Stromal cell of bone marrow (primary cell): Measurements from ENCODE around the gene SLC52A1.
"Not testable (repeated sequence)": the region's sequence is repeated elsewhere in the genome, so short reads cannot be mapped to it uniquely, and the experiment has no call there.

ENCODE experiments used
- DNase-seq: peaks from one replicate; pipeline ENCODE4 v3.0.0-alpha.2; 2012; ENCODE audit warnings: low read depth

The SLC52A1 gene

DNA sequence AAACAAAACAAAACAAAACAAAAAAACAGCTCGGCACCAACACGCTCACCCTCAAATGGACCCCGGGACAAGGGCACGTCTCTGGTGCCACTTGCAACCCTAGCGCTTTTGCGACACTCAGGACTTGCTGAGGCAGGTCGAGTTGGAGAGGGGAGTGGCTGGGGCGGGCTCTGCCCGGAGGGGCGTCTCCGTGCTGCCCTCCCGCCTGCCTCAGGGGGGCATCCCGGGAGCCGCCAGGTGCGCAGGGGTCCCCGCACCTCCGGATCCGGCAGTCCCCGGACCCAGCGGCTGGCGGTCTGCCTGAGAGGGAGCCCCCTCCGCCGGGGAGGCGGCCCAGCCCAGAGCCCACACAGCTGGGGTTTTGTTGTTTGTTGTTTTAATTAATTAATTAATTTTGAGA, at the start of gene SLC52A1:
Gene SLC52A1 (minus strand): TSS at position 112 of the 400 bp plus-strand sequence. CDS start 820 bp downstream, outside the sequence.
- no peak for DNase-seq

GRCh38 chr17:5080591-5080990, 45.4 kb upstream of the SLC52A1 start:
- DNase-seq, result no peak

- DNase-seq, result peak; percentile 63
Measured at GRCh38 chr17:5078106-5079028, 43.1 kb upstream of the SLC52A1 start, which contains the start of gene ZFP3. ZFP3 (plus strand) TSS chr17:5078467; CDS start chr17:5091505, 13,038 bp downstream.

GRCh38 chr17:5077781-5078105, 42.5 kb upstream of the SLC52A1 start:
- DNase-seq, result no peak

GRCh38 chr17:5077275-5077674, 42.0 kb upstream of the SLC52A1 start:
- not testable (repeated sequence) for DNase-seq

GRCh38 chr17:5075472-5075871, 40.2 kb upstream of the SLC52A1 start:
- not testable (repeated sequence) for DNase-seq

DNA sequence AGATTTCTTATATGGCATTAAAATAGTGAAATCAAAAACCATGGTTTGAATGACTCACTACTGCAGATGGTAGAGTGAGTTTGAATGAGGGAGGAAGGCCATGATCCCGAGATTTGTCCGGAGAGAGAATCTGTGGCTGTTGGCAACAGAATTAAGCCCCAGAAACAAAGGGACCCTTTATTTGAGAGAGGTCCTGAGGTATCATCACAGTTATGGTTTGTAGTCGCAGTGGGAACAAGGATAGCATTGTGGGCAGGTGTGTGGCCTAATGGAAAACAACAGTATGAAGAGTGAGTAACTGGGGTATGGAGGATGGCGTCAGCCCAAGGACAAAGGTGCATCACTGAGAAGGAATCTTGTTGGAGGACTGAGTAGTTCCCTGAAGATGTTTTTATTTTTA, 34.5 kb upstream of the SLC52A1 start:
- DNase-seq, result no peak

GRCh38 chr17:5068236-5068635, 33.0 kb upstream of the SLC52A1 start:
- no peak for DNase-seq

DNA sequence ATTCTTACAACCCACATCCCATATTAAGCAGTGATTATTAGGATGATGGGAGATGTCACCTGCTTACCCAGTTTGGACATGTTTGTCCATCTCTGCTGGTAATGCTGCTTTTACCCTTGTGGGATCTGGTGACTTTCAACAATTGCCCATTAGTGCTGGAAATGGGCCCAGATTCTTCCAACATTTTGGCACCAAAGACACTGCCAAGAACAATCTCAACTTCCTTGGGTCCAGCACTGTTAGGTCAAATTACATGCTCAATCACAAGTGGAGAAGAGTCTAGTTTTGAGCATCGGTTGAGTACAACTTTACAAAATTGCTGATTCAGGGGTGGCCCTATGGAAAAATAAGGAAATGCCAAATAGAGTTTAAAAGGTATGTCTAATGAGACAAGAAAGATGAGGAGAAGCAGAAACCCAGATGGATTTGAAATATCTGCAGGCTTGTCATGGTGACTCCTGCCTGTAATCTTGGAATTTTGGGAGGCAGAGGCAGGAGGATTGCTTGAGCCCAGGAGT, 30.1 kb upstream of the SLC52A1 start:
- DNase-seq, result no peak

DNA sequence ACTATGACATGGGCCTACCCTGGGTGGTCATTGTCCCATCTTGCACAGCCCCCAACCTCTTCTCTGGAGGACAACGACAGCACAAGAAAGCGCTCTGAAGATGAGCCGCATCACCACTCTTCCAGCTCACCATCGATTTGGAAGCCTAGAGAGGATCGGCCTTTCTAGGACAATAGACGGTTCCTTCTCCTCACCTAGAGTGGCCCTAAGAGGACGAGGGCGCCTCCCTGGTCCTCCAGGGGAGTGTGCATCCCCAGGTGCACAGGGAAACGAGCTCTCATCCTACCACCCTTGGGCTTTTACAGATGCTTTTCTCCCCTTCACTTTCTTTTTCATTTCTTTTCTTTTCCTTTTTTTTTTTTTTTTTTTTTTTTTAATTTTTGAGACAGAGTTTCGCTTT, 20.3 kb upstream of the SLC52A1 start:
- DNase-seq, result no peak

GRCh38 chr17:5050278-5050677, 15.1 kb upstream of the SLC52A1 start:
- no peak for DNase-seq

DNA sequence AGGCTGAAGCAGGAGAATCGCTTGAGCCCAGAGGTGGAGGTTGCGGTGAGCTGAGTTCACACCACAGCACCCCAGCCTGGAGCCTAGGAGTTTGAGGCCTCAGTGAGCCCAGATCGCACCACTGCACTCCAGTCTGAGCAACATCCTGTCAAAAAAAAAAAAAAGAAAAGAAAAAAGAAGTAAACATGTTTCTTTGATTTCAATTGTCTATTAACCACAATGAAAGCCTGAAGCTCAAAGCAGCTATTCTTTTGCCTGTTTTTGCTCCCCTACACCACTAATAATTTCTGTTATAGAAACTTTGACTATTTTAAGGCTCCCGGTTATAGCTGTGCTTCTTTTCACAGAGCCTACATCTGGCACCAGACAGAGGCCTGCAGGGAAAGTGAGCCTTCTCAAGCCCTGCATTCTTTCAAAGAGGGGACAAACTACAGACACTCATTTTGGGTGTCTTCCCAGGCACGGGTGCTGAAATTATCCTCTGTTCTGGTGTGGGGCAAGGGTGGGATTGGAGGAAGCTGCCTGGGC, 14.2 kb upstream of the SLC52A1 start:
- no peak for DNase-seq

DNA sequence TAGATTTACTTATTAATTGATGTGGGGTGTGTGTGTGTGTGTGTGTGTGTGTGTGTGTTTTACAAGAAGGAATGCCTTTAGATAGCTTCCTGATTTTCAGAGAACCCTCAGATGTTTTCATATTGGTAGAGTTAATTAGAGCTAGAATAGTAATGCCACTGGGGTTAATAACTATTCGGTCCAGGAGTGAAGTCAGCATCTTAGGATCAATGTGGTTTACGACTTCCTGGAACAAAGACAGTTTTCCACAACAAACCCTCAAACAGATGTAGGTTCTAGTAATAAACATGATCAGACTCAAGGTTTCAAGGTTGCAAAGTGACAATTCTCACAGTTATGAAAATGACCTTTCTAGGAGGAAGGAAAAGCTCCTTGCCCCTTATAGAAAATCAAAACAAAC, 12.2 kb upstream of the SLC52A1 start:
- no peak for DNase-seq

DNA sequence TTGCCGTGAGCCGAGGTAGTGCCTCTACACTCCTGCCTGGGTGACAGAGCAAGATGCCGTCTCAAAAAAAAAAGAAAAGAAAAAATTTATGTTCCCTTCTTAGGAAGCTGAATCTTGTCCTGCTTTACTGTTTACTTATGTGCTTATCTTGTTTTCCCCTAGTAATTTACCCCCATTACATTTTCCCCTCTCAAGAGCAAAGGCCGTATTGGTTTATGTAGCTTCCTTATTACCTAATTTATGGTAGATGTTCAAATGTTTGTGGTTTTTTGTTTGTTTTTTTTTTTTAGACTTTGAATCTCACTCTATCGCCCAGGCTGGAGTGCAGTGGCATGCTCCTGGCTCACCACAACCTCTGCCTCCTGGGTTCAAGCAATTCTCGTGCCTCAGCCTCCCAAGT, 10.3 kb upstream of the SLC52A1 start:
- DNase-seq, result no peak

- no peak for DNase-seq
Measured at GRCh38 chr17:5044630-5045029, 9.4 kb upstream of the SLC52A1 start.

DNA sequence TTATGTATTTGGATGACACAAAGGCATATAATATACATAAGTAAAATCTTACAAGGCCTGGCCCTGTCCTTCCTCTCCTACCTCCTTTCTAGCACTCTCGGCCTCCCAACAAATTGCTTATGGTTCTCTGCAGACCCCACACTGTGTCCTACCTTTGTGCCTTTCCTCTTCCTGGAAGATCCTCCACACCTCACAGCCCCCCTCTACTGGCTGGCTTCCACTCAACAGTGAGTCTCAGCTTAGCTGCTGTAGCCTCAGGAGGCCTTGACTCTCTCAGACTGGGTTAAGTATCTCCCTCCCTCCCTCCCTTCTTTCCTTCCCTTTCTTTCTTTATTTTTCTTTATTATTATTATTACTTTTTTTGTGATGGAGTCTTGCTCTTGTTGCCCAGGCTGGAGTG, 8.3 kb upstream of the SLC52A1 start:
- no peak for DNase-seq

GRCh38 chr17:5042157-5043022, 7.2 kb upstream of the SLC52A1 start:
- DNase-seq, result no peak

DNA sequence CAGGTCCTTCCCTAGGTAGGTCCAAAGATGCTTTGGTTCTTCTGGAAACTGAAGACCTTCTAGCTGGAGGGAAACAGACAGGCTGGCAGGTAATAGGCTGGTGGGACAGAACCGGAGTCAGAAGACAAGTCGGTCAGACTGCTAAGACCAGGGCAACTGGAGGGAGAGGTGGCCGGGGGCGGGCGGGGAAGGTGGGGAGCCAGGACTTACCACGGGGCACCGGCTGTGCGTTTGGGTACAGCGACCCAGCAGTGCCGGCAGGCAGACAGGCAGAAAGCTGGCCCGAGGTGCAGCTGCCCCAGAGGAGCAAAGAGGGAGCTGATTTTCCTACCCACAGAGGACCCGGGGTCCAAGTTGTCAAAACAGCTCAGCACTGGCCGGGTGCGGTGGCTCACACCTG, 575 bp downstream of the SLC52A1 start:
- no peak for DNase-seq

DNA sequence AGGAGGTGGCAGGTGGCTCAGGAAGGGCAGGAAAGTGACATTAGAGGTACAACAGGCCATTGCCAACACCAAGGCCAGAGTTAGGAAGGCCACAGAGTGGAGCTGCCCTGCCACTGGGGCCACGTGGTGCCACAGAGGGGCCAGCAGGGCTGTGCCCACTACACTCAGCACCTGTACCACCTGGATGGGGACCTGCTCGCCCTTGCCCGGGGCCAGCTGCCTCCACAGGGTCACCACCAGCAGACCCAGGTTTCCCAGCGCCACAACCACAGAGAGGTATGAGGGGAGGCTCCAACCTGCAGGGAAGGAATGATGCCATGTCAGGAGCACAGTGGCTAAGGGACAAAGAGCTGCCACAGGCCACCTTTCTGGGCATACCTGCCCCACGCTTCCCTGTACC, 1.2 kb downstream of the SLC52A1 start:
- DNase-seq, result no peak

DNA sequence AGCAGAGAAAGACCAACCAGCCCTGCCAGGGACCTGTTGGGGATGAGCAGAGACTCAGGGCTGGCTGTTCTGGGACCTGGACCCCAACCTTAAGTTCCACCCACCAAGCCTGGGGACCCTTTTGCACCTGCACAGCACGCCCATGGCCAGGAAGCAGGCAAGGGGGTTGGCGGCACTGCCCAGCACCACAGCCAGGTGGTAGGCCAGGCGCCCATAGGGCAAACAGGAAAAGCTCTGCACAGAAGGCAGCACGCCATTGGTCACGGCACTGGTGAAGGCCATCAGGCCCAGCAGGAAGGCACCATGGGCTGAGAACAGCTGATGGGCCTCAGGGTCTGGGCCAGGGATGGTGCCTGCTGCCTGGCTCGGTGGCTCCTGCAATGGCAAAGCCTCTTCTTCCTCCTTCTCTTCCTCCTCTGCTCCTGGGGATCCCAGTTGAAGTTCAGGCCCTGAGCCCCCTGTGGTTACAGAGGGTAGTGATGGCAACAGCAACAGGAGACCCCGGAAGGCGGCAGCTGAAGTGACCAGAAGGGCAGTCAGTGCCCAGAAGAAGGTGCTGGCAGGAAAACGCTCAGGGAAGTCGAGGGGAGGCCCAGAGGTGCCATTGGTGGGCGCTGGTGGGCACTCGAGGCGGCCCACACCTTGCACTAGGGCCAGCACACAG, 1.7 kb downstream of the SLC52A1 start:
- DNase-seq, result no peak

DNA sequence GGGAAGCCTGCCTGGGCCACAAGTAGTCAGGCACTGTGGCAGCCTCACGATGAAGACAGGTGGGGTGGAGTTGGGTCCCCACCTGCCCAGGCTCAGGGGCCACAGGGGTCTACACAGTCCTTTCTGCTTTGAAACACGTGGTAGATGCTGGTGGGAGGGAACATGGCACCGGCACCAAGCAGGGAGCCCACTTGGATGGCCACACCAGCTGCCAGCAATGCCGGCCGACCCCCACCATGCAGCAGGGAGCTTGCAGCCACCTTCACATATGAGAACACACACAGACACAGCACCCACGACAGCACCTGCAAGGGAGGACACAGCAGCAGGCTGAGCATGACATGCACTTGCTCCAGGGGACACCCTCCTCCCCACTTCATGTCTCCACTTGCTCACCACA, 2.4 kb downstream of the SLC52A1 start:
- no peak for DNase-seq
